ENCODE results near the gene OR1C1.
"Not testable (repeated sequence)": the region's sequence is repeated elsewhere in the genome, so short reads cannot be mapped to it uniquely, and the experiment has no call there.

Gene OR1C1

DNA sequence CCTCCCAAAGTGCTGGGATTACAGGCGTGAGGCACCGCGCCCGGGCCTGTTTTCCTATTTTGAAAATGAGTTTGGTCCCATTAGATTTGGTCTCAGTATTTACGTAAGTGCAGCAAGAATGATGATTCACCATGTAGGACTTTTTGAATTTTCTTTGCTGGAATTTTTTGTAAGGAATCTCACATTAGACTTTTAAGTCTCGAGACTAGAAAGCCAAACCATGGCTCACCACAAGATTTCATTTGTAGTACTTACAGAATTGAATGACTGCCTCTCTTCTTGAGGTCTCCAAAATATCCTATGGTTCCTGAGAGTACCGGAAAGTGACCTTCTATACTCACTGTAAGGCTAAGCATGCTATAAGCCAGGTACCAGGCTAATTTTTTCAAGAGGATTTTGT, 12.7 kb downstream of the OR1C1 start:
- Histone ChIP-seq H2BK5ac (ENCODE audit: low read length) (no peak overlapping the region), H2BK120ac (ENCODE audit: low read depth, low read length) (no peak overlapping the region), H3K4ac (ENCODE audit: low read depth, low read length) (no peak overlapping the region), H3K9ac (ENCODE audit: low read length) (no peak overlapping the region), H3K4me2 (ENCODE audit: low read length) (no peak overlapping the region), H3K79me1 (ENCODE audit: low read length) (no peaks in the 10 kb centered on the region), H3K18ac (ENCODE audit: low read length) (no peak overlapping the region), H3K23ac (ENCODE audit: low read length) (no peak overlapping the region), H3K4me3 (ENCODE audit: low read length) (no peak overlapping the region), H2AK5ac (ENCODE audit: low read length) (no peak overlapping the region), H4K5ac (ENCODE audit: low read length) (no peak overlapping the region), H3K56ac (ENCODE audit: low read length) (no peak overlapping the region), H3K27me3 (ENCODE audit: insufficient read depth, low read length, poor library complexity) (no peaks in the 10 kb centered on the region), H4K8ac (ENCODE audit: low read depth, low read length) (no peak overlapping the region), H3K36me3 (ENCODE audit: control insufficient read depth, insufficient read depth, low read length) (no peaks in the 10 kb centered on the region), H3K27ac (ENCODE audit: low read depth, low read length) (no peak overlapping the region), H3K79me2 (ENCODE audit: control insufficient read depth, insufficient read depth, low read length) (no peaks in the 10 kb centered on the region), H3K4me1 (ENCODE audit: control insufficient read depth, low read depth, low read length) (no peaks in the 10 kb centered on the region), H2BK15ac (replicated peaks; ENCODE audit: low read depth) (no peak overlapping the region)
- no peak for DNase-seq
- WGBS (ENCODE audit: extremely low coverage, insufficient coverage, low lambda C conversion rate) = no CpG with 5 or more reads among the region's 7 CpGs

DNA sequence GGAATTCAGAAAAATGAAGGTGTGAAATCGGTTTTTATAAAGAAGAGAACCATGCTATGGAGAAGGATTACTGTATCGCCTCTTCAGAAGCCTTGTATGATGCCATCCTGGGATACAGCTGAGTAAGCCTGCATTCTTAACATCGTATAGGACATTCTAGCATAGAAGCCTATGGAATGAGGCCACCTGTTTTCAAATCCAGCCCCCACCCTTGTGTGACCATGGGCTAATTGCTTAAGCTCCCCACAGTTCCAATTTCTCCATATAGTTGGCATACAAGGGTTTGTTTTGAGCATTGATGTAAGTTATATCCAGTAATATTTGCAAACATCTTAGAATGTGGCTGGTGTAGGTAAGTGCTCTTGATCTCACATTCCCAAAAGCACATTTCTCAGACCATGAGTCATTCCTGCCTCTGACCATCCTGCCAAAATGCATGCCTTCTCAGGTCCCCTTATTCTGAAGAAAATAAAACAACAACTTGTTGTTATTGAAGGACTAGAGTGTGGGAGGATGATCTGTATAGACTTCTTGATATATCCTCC, 13.9 kb downstream of the OR1C1 start:
- Histone ChIP-seq H3K56ac (ENCODE audit: low read length) (no peak overlapping the region), H3K36me3 (ENCODE audit: control insufficient read depth, insufficient read depth, low read length) (no peaks in the 10 kb centered on the region), H3K4me1 (ENCODE audit: control insufficient read depth, low read depth, low read length) (no peaks in the 10 kb centered on the region), H3K18ac (ENCODE audit: low read length) (no peak overlapping the region), H3K79me2 (ENCODE audit: control insufficient read depth, insufficient read depth, low read length) (no peaks in the 10 kb centered on the region), H4K5ac (ENCODE audit: low read length) (no peak overlapping the region), H4K8ac (ENCODE audit: low read depth, low read length) (no peak overlapping the region), H2BK15ac (replicated peaks; ENCODE audit: low read depth) (no peak overlapping the region), H3K4me2 (ENCODE audit: low read length) (no peak overlapping the region), H2BK5ac (ENCODE audit: low read length) (no peak overlapping the region), H2AK5ac (ENCODE audit: low read length) (no peak overlapping the region), H3K4ac (ENCODE audit: low read depth, low read length) (no peak overlapping the region), H3K79me1 (ENCODE audit: low read length) (no peaks in the 10 kb centered on the region), H3K4me3 (ENCODE audit: low read length) (no peak overlapping the region), H2BK120ac (ENCODE audit: low read depth, low read length) (no peak overlapping the region), H3K27ac (ENCODE audit: low read depth, low read length) (no peak overlapping the region), H3K27me3 (ENCODE audit: insufficient read depth, low read length, poor library complexity) (no peaks in the 10 kb centered on the region), H3K9ac (ENCODE audit: low read length) (no peak overlapping the region), H3K23ac (ENCODE audit: low read length) (no peak overlapping the region)
- peak; percentile 40 for DNase-seq
- WGBS (ENCODE audit: extremely low coverage, insufficient coverage, low lambda C conversion rate) = no CpG with 5 or more reads among the region's 3 CpGs

DNA sequence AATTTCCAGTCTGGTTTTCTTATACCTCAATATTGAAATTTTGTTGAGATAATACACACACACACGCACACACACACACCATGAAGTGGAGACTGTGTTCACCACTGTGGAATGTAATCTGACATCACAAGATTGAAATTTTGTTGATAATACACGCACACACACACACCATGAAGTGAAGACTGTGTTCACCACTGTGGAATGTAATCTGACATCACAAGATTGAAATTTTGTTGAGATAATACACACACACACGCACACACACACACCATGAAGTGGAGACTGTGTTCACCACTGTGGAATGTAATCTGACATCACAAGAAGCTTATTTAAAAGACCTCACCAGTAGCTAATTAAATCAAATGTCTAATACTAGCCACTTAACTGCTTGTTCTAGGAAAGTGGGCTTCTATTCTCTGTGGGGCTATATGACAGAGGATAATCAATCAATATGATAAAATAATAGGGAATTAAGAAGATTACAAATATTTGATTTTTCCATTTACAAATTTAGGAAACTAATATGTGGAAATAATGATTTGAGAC, 18.1 kb downstream of the OR1C1 start:
- not testable (repeated sequence) for H3K4me3 ChIP-seq (ENCODE audit: low read length); H2AK5ac ChIP-seq (ENCODE audit: low read length); H3K36me3 ChIP-seq (ENCODE audit: control insufficient read depth, insufficient read depth, low read length); H3K27ac ChIP-seq (ENCODE audit: low read depth, low read length); H3K56ac ChIP-seq (ENCODE audit: low read length); H3K27me3 ChIP-seq (ENCODE audit: insufficient read depth, low read length, poor library complexity); H2BK15ac ChIP-seq (replicated peaks; ENCODE audit: low read depth); H3K4ac ChIP-seq (ENCODE audit: low read depth, low read length); H3K4me1 ChIP-seq (ENCODE audit: control insufficient read depth, low read depth, low read length); H3K18ac ChIP-seq (ENCODE audit: low read length); H3K23ac ChIP-seq (ENCODE audit: low read length); H4K5ac ChIP-seq (ENCODE audit: low read length); H2BK120ac ChIP-seq (ENCODE audit: low read depth, low read length); H3K9ac ChIP-seq (ENCODE audit: low read length); H3K4me2 ChIP-seq (ENCODE audit: low read length); H3K79me2 ChIP-seq (ENCODE audit: control insufficient read depth, insufficient read depth, low read length); H2BK5ac ChIP-seq (ENCODE audit: low read length); H3K79me1 ChIP-seq (ENCODE audit: low read length); H4K8ac ChIP-seq (ENCODE audit: low read depth, low read length)
- no CpG with 5 or more reads among the region's 3 CpGs for WGBS (ENCODE audit: extremely low coverage, insufficient coverage, low lambda C conversion rate)
- DNase-seq = peak; percentile 57

DNA sequence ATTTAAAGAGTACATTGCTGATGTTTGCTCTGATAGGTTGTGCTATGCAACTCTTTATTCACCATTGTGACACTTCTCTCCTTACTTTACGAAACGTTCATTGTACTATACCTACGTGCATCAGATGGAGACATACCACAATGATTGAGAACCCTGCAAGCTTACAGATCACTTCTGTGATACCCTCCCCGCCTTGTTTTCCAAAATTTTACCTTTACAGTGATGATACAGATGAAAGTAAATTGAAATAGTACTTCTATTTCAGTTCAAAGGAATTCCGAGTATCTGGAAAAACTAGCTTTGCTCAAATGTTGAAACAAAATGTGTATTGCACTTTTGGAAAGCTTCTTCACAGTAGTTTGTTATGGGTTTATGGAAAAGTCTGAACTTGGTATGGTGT, 18.6 kb downstream of the OR1C1 start:
- no peaks in the 10 kb centered on the region for H3K4me1 ChIP-seq (ENCODE audit: control insufficient read depth, low read depth, low read length)
- no peak overlapping the region for H3K56ac ChIP-seq (ENCODE audit: low read length)
- no peak overlapping the region for H3K4me3 ChIP-seq (ENCODE audit: low read length)
- no peak overlapping the region for H2BK15ac ChIP-seq (replicated peaks; ENCODE audit: low read depth)
- H3K36me3 ChIP-seq (ENCODE audit: control insufficient read depth, insufficient read depth, low read length) = no peaks in the 10 kb centered on the region
- H3K4ac ChIP-seq (ENCODE audit: low read depth, low read length) = no peak overlapping the region
- no peak overlapping the region for H4K5ac ChIP-seq (ENCODE audit: low read length)
- H3K79me1 ChIP-seq (ENCODE audit: low read length) = no peaks in the 10 kb centered on the region
- no peak overlapping the region for H4K8ac ChIP-seq (ENCODE audit: low read depth, low read length)
- no peak overlapping the region for H3K4me2 ChIP-seq (ENCODE audit: low read length)
- no peak overlapping the region for H2BK5ac ChIP-seq (ENCODE audit: low read length)
- H3K79me2 ChIP-seq (ENCODE audit: control insufficient read depth, insufficient read depth, low read length) = no peaks in the 10 kb centered on the region
- no peak overlapping the region for H3K18ac ChIP-seq (ENCODE audit: low read length)
- no peak overlapping the region for H3K23ac ChIP-seq (ENCODE audit: low read length)
- H3K9ac ChIP-seq (ENCODE audit: low read length) = no peak overlapping the region
- no peak overlapping the region for H3K27ac ChIP-seq (ENCODE audit: low read depth, low read length)
- DNase-seq = no peak
- no peak overlapping the region for H2AK5ac ChIP-seq (ENCODE audit: low read length)
- H2BK120ac ChIP-seq (ENCODE audit: low read depth, low read length) = no peak overlapping the region
- no peaks in the 10 kb centered on the region for H3K27me3 ChIP-seq (ENCODE audit: insufficient read depth, low read length, poor library complexity)
- no CpG with 5 or more reads among the region's 5 CpGs for WGBS (ENCODE audit: extremely low coverage, insufficient coverage, low lambda C conversion rate)

DNA sequence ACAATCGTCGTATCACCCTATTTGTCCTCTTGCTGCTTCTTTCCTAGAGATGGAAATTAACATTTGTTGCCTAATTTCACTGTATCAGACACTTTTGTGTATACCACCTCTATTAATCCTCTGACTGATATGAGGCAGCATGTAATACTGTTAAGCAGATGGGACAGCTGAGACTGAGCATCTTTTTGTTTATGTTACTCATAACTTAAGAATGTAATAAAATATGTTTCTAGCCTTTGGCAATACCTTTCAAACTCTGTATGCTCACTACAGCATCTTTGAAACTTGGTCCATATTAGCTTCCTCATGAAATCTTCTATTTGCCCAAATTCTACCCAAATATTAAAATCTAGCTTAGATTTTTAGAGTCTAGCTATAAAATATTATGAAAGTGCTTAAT, 19.6 kb downstream of the OR1C1 start:
- H2AK5ac ChIP-seq (ENCODE audit: low read length) = no peak overlapping the region
- no CpG with 5 or more reads among the region's 2 CpGs for WGBS (ENCODE audit: extremely low coverage, insufficient coverage, low lambda C conversion rate)
- H4K5ac ChIP-seq (ENCODE audit: low read length) = no peak overlapping the region
- no peak overlapping the region for H3K18ac ChIP-seq (ENCODE audit: low read length)
- no peaks in the 10 kb centered on the region for H3K79me2 ChIP-seq (ENCODE audit: control insufficient read depth, insufficient read depth, low read length)
- DNase-seq = no peak
- no peaks in the 10 kb centered on the region for H3K36me3 ChIP-seq (ENCODE audit: control insufficient read depth, insufficient read depth, low read length)
- H3K27ac ChIP-seq (ENCODE audit: low read depth, low read length) = no peak overlapping the region
- no peak overlapping the region for H3K4me2 ChIP-seq (ENCODE audit: low read length)
- no peaks in the 10 kb centered on the region for H3K4me1 ChIP-seq (ENCODE audit: control insufficient read depth, low read depth, low read length)
- H2BK5ac ChIP-seq (ENCODE audit: low read length) = no peak overlapping the region
- H3K27me3 ChIP-seq (ENCODE audit: insufficient read depth, low read length, poor library complexity) = no peaks in the 10 kb centered on the region
- no peak overlapping the region for H2BK15ac ChIP-seq (replicated peaks; ENCODE audit: low read depth)
- no peak overlapping the region for H3K23ac ChIP-seq (ENCODE audit: low read length)
- H3K9ac ChIP-seq (ENCODE audit: low read length) = no peak overlapping the region
- H3K79me1 ChIP-seq (ENCODE audit: low read length) = no peaks in the 10 kb centered on the region
- H3K4ac ChIP-seq (ENCODE audit: low read depth, low read length) = no peak overlapping the region
- no peak overlapping the region for H3K4me3 ChIP-seq (ENCODE audit: low read length)
- H4K8ac ChIP-seq (ENCODE audit: low read depth, low read length) = no peak overlapping the region
- no peak overlapping the region for H3K56ac ChIP-seq (ENCODE audit: low read length)
- H2BK120ac ChIP-seq (ENCODE audit: low read depth, low read length) = no peak overlapping the region

DNA sequence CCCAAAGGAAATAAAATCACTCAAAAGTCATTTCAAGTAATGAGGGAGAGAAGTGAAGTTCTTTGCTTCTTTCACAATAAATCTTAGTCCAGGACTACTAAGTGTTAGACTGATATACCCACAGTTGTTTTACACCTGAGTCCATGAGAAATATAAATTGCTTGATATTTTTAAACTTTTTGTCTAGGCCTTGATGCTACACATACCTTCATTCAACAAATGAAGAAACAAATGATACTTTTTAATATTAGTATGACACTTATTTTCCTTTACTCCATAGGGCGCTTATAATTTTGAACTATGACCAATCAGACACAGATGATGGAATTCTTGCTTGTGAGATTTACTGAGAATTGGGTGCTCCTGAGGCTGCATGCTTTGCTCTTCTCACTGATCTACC, 22.0 kb downstream of the OR1C1 start, which contains the start of gene OR14K1:
OR14K1 (plus strand) TSS at position 301 of the 400 bp plus-strand sequence; CDS start at position 301, 0 bp downstream.
- H2BK15ac ChIP-seq (replicated peaks; ENCODE audit: low read depth) = no peak within 1 kb of the TSS
- no peak within 1 kb of the TSS for H3K18ac ChIP-seq (ENCODE audit: low read length)
- no peak within 1 kb of the TSS for H2BK120ac ChIP-seq (ENCODE audit: low read depth, low read length)
- H3K4me2 ChIP-seq (ENCODE audit: low read length) = no peak within 1 kb of the TSS
- no peaks in the 10 kb centered on the region for H3K27me3 ChIP-seq (ENCODE audit: insufficient read depth, low read length, poor library complexity)
- H3K4me1 ChIP-seq (ENCODE audit: control insufficient read depth, low read depth, low read length) = no peaks in the 10 kb centered on the region
- no peak for DNase-seq
- H4K8ac ChIP-seq (ENCODE audit: low read depth, low read length) = no peak within 1 kb of the TSS
- H2BK5ac ChIP-seq (ENCODE audit: low read length) = no peak within 1 kb of the TSS
- no peaks in the 10 kb centered on the region for H3K79me1 ChIP-seq (ENCODE audit: low read length)
- WGBS (ENCODE audit: extremely low coverage, insufficient coverage, low lambda C conversion rate) = no CpG with 5 or more reads among the region's 1 CpG
- no peaks in the 10 kb centered on the region for H3K36me3 ChIP-seq (ENCODE audit: control insufficient read depth, insufficient read depth, low read length)
- no peak within 1 kb of the TSS for H3K27ac ChIP-seq (ENCODE audit: low read depth, low read length)
- H4K5ac ChIP-seq (ENCODE audit: low read length) = no peak within 1 kb of the TSS
- no peak within 1 kb of the TSS for H3K4me3 ChIP-seq (ENCODE audit: low read length)
- no peak within 1 kb of the TSS for H3K9ac ChIP-seq (ENCODE audit: low read length)
- no peak within 1 kb of the TSS for H3K4ac ChIP-seq (ENCODE audit: low read depth, low read length)
- H3K23ac ChIP-seq (ENCODE audit: low read length) = no peak within 1 kb of the TSS
- no peak within 1 kb of the TSS for H2AK5ac ChIP-seq (ENCODE audit: low read length)
- H3K56ac ChIP-seq (ENCODE audit: low read length) = no peak within 1 kb of the TSS
- no peaks in the 10 kb centered on the region for H3K79me2 ChIP-seq (ENCODE audit: control insufficient read depth, insufficient read depth, low read length)
